ENCODE data around the gene MCRIP1.

Gene MCRIP1

GRCh38 chr17:81831957-81832607 is 1.0 kb downstream of the MCRIP1 start:
- CTCF ChIA-PET: no interaction called here

GRCh38 chr17:81831563-81831956 is 1.5 kb downstream of the MCRIP1 start:
- no peak for DNase-seq (ENCODE audit: extremely low spot score)
- ChIA-PET POLR2A (no interaction called here), CTCF (no interaction called here)
- no peak for TF ChIP-seq BHLHE40 (IDR thresholded peaks at IDR 0.05; ENCODE audit: borderline replicate concordance)
- no peak for TF ChIP-seq ARNT (IDR thresholded peaks at IDR 0.05)
- TF ChIP-seq HDGF (IDR thresholded peaks at IDR 0.05; ENCODE audit: borderline replicate concordance): no peak
- TF ChIP-seq FOXA1 (IDR thresholded peaks at IDR 0.05): no peak
- TF ChIP-seq LEF1 (IDR thresholded peaks at IDR 0.05; ENCODE audit: borderline replicate concordance): no peak
- no peak for TF ChIP-seq CTBP1 (IDR thresholded peaks at IDR 0.05; ENCODE audit: borderline replicate concordance)
- no peak for TF ChIP-seq PKNOX1 (IDR thresholded peaks at IDR 0.05)
- TF ChIP-seq NFRKB (IDR thresholded peaks at IDR 0.05): no peak
- no peak for TF ChIP-seq FOXK2 (IDR thresholded peaks at IDR 0.05)
- TF ChIP-seq L3MBTL2 (conservative IDR thresholded peaks at IDR 0.05): no peak
- TF ChIP-seq FOXM1 (IDR thresholded peaks at IDR 0.05; ENCODE audit: borderline replicate concordance): no peak
- TF ChIP-seq ELF4 (IDR thresholded peaks at IDR 0.05): no peak

More at GRCh38 chr17:81831957-81832607, 1.0 kb downstream of the MCRIP1 start:
- no peak for DNase-seq (ENCODE audit: extremely low spot score)
- TF ChIP-seq FOXM1 (IDR thresholded peaks at IDR 0.05; ENCODE audit: borderline replicate concordance) (no peak), SUZ12 (IDR thresholded peaks at IDR 0.05) (no peak), HDGF (IDR thresholded peaks at IDR 0.05; ENCODE audit: borderline replicate concordance) (no peak), CTBP1 (IDR thresholded peaks at IDR 0.05; ENCODE audit: borderline replicate concordance) (no peak), L3MBTL2 (conservative IDR thresholded peaks at IDR 0.05) (no peak), FOXA1 (IDR thresholded peaks at IDR 0.05) (no peak), LEF1 (IDR thresholded peaks at IDR 0.05; ENCODE audit: borderline replicate concordance) (no peak), PKNOX1 (IDR thresholded peaks at IDR 0.05) (no peak)
- POLR2A ChIA-PET: interaction anchor here (0.9 to 3.1 kb wide), 5 partner anchors 10 to 123 kb away, joined by 3 to 18 read pairs (median 5); no protein-coding TSS in a partner anchor

- POLR2A ChIA-PET: interaction anchor here (1.2 to 1.6 kb wide), 2 partner anchors 12 to 127 kb away, joined by 3 to 5 read pairs; partner anchors contain the start of gene MRPL12
- no peak for DNase-seq (ENCODE audit: extremely low spot score)
- TF ChIP-seq L3MBTL2 (conservative IDR thresholded peaks at IDR 0.05): no peak
- TF ChIP-seq ZNF384 (IDR thresholded peaks at IDR 0.05): no peak
- TF ChIP-seq ARNT (IDR thresholded peaks at IDR 0.05): no peak
- TF ChIP-seq SUZ12 (IDR thresholded peaks at IDR 0.05): no peak
- CTCF ChIA-PET: no interaction called here
Observed at GRCh38 chr17:81829858-81830257, 3.2 kb downstream of the MCRIP1 start.

GRCh38 chr17:81828656-81829055 is 4.4 kb downstream of the MCRIP1 start:
- CTCF ChIA-PET: no interaction called here
- DNase-seq (ENCODE audit: extremely low spot score): no peak
- TF ChIP-seq NFRKB (IDR thresholded peaks at IDR 0.05) (no peak), ZNF384 (IDR thresholded peaks at IDR 0.05) (no peak), TARDBP (IDR thresholded peaks at IDR 0.05) (no peak), HDGF (IDR thresholded peaks at IDR 0.05; ENCODE audit: borderline replicate concordance) (no peak), LEF1 (IDR thresholded peaks at IDR 0.05; ENCODE audit: borderline replicate concordance) (no peak), BHLHE40 (IDR thresholded peaks at IDR 0.05; ENCODE audit: borderline replicate concordance) (no peak), FOXA1 (IDR thresholded peaks at IDR 0.05) (no peak), FOXM1 (IDR thresholded peaks at IDR 0.05; ENCODE audit: borderline replicate concordance) (no peak), FOXK2 (IDR thresholded peaks at IDR 0.05) (no peak), SUZ12 (IDR thresholded peaks at IDR 0.05) (no peak), ELF4 (IDR thresholded peaks at IDR 0.05) (no peak), ARNT (IDR thresholded peaks at IDR 0.05) (no peak), PKNOX1 (IDR thresholded peaks at IDR 0.05) (no peak), SP1 (IDR thresholded peaks at IDR 0.05) (no peak), CTBP1 (IDR thresholded peaks at IDR 0.05; ENCODE audit: borderline replicate concordance) (no peak), L3MBTL2 (conservative IDR thresholded peaks at IDR 0.05) (no peak)
- POLR2A ChIA-PET: interaction anchor here (1.0 to 1.2 kb wide), 4 partner anchors 11 to 42 kb away, joined by 3 to 4 read pairs (median 4); partner anchors contain the start of gene ARHGDIA

GRCh38 chr17:81825841-81826466 is 7.1 kb downstream of the MCRIP1 start:
- CTCF ChIA-PET: no interaction called here
- POLR2A ChIA-PET: interaction anchor here (1.3 kb wide), 1 partner anchor 123 kb away, joined by 4 read pairs; the partner anchor contains the start of gene MRPL12
- TF ChIP-seq ZNF384 (IDR thresholded peaks at IDR 0.05) (no peak), SUZ12 (IDR thresholded peaks at IDR 0.05) (no peak), HDGF (IDR thresholded peaks at IDR 0.05; ENCODE audit: borderline replicate concordance) (no peak), L3MBTL2 (conservative IDR thresholded peaks at IDR 0.05) (no peak), ELF4 (IDR thresholded peaks at IDR 0.05) (no peak), ARNT (IDR thresholded peaks at IDR 0.05) (no peak), FOXA1 (IDR thresholded peaks at IDR 0.05) (no peak), FOXM1 (IDR thresholded peaks at IDR 0.05; ENCODE audit: borderline replicate concordance) (no peak), SP1 (IDR thresholded peaks at IDR 0.05) (no peak), LEF1 (IDR thresholded peaks at IDR 0.05; ENCODE audit: borderline replicate concordance) (no peak), TARDBP (IDR thresholded peaks at IDR 0.05) (no peak), NFRKB (IDR thresholded peaks at IDR 0.05) (no peak), BHLHE40 (IDR thresholded peaks at IDR 0.05; ENCODE audit: borderline replicate concordance) (no peak), PKNOX1 (IDR thresholded peaks at IDR 0.05) (no peak), CTBP1 (IDR thresholded peaks at IDR 0.05; ENCODE audit: borderline replicate concordance) (no peak)
- DNase-seq (ENCODE audit: extremely low spot score): no peak
